ENCODE results near the gene TAS2R40.
"Not testable (repeated sequence)": the region's sequence is repeated elsewhere in the genome, so short reads cannot be mapped to it uniquely, and the experiment has no call there.

- not testable (repeated sequence) for TF ChIP-seq CREB5 (CRISPR knock-in tag; IDR thresholded peaks at IDR 0.05; ENCODE audit: low read depth); OSR1 (CRISPR knock-in tag; IDR thresholded peaks at IDR 0.05)
These were observed 8.4 kb upstream of the TAS2R40 start for GRCh38 chr7:143213478-143213877.
